GM21737 (cell line): Measurements from ENCODE around the gene ITGB7.

Experiments used
- ATAC-seq: cut with Tn5 transposase; IDR thresholded peaks from one replicate; pipeline ENCODE4 v1.9.1; 2021; ENCODE audit warnings: mild to moderate bottlenecking, moderate library complexity; ENCODE audit not compliant: unreplicated experiment

ITGB7 gene, protein sequence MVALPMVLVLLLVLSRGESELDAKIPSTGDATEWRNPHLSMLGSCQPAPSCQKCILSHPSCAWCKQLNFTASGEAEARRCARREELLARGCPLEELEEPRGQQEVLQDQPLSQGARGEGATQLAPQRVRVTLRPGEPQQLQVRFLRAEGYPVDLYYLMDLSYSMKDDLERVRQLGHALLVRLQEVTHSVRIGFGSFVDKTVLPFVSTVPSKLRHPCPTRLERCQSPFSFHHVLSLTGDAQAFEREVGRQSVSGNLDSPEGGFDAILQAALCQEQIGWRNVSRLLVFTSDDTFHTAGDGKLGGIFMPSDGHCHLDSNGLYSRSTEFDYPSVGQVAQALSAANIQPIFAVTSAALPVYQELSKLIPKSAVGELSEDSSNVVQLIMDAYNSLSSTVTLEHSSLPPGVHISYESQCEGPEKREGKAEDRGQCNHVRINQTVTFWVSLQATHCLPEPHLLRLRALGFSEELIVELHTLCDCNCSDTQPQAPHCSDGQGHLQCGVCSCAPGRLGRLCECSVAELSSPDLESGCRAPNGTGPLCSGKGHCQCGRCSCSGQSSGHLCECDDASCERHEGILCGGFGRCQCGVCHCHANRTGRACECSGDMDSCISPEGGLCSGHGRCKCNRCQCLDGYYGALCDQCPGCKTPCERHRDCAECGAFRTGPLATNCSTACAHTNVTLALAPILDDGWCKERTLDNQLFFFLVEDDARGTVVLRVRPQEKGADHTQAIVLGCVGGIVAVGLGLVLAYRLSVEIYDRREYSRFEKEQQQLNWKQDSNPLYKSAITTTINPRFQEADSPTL

DNA sequence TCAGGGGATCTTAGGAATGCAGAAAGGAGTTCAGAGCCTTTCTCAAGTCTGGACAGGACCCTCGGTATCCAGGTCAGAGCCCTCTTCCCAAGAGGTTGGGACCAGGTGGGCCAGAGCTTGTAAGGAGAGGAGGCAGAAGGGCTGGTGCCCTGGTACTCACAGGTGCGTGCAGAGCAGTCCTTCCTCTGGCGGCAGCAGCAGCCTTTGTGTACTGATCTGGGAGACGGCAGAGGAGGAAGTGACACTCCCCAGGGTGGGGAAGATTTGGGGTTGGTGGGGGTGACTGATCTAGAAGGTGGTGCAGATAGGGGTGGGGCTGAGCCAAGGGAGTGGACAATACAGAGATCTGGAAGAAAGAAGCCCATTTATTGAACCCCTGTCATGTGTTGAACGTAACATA is at the start of gene ITGB7:
Gene ITGB7, minus strand, starts transcription at position 210 of the 400 bp plus-strand sequence. CDS start 6,808 bp downstream, outside the sequence.
- peak; percentile 49 for ATAC-seq

DNA sequence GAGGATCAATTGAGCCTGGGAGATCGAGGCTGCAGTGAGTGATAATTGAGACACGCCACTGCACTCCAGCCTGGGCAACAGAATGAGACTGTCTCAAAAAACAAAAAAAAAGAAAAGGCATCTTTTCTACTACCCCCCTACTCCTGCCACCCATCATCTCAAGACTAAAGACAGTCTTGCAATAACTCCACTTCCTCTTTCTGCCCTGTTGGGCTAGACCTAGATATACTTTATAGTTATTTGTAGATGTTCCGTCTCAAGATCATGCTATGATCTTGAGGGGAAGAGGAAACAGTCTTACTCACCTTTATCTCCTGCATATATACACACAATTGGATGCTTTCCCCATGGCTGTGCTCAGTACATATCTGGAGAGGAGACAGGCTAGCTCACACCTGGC is 48.9 kb upstream of the ITGB7 start:
- no peak for ATAC-seq

DNA sequence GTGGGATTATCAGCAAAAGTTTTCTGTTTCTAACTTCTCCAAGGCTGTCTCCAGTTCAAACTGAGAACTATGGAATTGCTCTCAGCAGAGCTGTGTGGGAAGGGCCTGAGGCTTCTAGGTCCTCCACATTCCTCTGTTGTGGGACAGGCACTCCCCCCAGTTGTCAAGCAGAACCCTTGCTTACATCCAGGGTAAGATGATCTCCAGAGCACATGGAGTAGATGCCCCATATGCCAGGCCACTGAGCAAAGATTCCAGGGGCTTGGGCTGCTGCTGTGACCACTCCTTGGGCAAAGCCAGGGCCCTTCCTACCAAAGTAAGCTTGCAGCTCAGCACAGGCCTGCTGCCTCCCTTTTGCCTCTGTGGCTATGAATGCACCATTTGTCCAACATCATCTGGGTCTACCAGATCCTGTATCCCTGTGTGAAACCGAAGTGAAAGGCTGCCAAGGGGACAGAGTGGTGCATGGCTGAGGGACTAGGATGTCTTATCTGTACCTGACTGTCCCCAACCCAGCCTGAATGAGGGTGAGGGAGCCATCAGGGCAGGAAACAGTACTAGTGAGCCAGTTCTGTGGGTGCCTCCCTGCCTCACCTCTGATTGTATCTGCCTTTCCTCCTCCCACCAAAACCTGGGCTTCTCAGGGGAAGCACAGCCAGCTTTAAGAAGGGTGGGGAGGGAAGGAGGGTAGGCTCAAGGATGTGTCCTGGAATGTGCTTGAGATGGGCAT is 47.9 kb upstream of the ITGB7 start:
- no peak for ATAC-seq

DNA sequence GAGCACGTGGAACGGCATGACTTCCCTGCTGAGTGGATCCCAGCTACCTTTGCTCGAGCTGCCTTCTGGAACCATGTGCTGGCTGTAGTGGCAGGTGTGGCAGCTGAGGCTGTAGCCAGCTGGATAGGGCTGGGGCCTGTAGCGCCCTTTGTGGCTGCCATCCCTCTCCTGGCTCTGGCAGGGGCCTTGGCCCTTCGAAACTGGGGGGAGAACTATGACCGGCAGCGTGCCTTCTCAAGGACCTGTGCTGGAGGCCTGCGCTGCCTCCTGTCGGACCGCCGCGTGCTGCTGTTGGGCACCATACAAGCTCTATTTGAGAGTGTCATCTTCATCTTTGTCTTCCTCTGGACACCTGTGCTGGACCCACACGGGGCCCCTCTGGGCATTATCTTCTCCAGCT is 46.2 kb upstream of the ITGB7 start:
- no peak for ATAC-seq

DNA sequence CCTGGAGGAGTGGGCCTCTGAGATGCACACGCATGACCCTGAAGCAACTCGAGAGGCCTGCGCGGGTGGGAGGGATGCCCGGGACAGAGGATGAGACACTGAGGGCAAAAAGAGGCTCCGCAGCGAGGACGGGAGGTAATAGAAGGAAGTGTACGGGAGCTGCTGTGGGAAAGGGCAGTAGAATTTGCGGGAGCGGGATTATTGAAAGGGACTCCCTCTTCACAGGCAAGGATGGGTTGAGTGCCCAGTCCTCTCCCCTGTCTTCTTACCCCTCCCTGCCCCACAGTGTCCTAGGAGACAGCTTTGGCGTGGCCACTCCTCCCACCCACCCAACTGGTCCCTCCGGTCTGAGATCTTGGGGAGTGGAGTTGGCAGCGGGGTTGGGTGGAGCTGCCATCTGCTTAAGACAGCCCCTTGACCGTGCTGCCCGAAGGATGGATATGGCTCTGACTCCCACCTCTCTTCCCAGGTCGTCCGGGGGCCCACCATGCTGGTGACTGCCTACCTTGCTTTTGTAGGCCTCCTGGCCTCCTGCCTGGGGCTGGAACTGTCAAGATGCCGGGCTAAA is 45.4 kb upstream of the ITGB7 start:
- no peak for ATAC-seq

DNA sequence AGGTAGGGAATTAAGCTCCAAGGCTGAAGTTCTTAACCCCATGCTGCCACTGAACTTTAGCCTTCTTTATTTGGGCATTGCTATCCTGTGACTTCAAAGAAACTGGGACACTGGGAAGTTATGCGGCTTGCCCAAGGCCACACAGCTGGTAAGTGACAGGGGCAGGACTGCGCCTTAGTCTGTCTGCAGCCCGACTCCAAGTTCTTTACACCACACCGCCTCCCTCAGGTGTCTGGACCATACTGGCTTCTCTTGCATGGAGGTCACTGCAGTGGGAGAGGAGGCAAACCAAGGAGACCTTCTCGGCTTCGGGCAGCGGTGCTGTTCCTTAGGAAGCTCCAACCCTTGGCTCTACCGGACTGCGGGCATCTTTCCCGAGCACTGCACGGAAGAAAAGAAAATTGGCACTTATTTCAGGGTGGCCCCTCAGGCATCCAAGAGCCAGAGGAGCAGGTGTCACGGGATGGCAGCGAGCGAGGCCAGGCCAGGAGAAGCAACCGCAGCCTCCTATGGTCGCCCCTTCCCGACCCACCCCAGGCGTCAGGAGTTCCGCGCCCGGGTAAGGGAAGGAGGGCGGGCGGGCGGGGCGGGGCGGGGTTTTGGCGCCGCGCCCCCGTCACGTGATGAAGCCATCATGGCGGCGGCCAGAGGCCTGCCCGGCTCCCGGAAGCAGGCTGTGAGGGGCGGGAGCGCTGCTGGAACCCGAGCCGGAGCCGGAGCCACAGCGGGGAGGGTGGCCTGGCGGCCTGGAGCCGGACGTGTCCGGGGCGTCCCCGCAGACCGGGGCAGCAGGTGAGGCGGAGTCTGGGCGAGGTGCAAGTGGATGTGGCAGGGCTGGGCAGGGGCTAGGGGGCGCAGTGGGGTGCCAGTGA is 44.7 kb upstream of the ITGB7 start:
- ATAC-seq = peak; percentile 68

DNA sequence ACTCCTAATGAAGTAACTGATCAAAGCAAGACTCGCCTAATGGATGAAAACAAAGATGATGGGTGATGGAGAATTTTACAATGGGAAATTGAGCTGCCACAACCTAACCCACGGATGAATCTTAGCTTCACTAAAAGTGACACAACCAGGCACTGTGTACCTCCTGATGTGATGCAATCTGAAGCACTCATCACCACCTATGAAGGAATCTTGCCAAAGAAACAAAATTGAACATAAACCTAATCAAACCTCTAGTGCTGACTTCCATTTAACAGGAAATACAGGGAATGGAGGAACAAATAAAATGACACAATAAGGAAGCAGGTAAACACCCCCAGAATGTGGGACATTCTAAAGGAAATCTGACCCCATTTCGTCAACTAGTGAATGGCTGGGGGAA is 38.2 kb upstream of the ITGB7 start:
- no peak for ATAC-seq

DNA sequence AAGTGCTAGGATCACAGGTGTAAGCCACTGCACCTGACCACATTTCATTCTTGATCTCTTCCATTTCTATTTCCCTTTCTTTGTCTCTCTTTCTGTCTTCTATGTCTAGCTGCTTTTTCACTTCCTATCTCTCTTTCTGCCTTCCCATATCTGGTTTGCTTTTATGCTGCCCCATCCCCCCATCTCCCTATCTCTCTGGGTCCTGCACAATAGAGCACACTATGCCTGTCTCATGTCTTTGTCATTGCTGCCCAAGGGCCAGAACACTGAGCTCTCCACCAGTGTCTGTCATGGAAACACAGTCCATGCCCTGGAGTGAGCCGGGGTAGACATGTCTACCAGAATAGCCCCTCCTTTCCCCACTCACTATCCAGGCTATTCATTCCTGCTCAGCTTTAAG is 37.3 kb upstream of the ITGB7 start:
- ATAC-seq = no peak

DNA sequence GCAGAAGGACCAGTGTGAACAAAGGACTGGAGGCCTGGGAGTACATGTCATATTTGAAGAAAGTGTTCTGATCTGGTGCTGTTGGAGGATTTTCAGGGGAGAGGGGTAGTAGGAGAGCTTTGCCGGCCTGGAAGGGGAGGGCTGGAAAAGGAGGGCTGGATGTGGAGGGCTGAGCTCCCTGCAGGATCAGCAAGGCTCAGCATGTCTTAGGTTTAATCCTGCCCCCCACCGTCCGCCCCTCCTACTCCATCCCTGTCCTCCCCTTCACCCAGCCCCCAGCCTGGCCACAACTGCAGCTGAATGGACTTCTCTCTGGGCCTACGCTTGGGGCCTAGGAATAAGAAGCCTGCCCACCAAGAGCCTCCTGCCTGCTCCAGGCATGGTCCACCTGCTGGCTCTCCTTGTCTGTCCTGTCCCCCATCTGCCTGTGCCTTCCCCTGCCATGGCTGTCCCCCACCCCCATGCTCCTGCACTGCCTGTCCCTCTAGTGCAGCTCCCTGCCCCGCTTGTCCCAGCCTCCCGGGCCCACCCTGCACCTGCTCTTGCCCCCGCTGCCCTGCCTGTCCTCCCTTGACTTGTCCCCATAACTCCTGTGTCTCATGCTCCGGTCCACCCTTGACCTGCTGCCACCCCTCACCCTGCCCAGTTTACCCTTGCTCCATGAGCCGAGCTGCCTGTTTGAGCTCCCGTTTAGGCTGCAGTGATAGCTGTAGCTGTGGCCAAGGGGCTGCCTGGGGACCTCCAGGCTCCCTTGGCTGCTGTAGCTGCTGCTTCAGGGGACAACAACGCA is 34.8 kb upstream of the ITGB7 start:
- no peak for ATAC-seq

DNA sequence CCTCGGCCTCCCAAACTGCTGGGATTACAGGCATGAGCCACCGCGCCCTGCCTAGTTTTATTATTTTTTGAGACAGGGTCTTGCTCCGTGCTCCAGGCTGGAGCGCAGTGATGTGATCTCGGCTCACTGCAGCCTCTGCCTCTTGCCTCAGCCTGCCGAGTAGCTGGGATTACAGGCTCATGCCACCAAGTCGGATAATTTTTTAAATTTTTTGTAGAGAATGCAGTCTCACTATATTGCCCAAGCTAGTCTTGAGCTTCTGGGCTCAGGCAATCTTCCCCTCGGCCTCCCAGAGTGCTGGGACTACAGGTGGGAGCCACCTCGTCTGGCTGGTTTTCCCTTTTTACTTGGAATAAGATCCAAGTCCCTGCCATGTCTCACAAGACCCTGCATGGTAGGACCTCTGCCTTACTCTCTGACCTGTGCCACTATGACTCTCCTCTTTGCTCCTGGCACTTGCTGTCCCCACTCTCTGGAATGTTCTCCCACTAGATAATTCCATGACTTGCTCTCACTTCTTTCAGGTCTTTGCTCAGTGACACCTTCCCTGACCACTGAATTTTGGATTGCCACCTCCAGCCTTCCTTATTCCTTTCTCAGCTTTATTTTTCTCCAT is 32.7 kb upstream of the ITGB7 start:
- no peak for ATAC-seq

DNA sequence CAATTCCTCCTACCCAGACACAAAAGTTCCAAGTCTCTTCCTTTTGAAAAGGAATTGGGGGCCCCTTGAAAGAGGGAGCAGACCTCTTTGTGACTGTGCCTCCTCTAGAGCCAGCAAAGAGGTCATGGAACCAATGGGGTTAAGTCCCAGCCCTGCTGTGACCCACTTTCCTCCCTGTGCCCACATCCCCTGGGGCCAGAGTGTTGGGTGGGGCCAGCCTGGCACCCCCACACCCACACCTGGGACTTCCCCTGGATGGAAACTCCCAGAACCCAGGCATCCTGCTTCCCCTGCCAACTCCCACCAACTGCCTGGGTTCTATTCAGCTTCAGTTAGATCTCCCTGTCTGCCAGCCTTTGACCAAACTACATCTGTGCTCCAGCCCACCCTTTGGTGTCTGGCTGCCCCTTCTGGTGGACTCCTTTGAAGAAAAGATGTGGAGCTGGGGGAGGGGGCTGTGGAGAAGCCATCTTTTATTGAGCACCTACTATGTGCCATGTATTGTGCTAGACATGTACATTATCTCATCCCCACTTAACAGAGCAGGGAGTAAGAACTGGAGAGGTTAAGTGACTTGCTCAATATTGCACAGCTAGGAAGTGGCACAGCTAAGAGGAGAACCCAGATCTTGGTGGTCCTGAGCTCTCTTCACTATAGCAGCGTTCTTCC is 29.5 kb upstream of the ITGB7 start:
- ATAC-seq = no peak

DNA sequence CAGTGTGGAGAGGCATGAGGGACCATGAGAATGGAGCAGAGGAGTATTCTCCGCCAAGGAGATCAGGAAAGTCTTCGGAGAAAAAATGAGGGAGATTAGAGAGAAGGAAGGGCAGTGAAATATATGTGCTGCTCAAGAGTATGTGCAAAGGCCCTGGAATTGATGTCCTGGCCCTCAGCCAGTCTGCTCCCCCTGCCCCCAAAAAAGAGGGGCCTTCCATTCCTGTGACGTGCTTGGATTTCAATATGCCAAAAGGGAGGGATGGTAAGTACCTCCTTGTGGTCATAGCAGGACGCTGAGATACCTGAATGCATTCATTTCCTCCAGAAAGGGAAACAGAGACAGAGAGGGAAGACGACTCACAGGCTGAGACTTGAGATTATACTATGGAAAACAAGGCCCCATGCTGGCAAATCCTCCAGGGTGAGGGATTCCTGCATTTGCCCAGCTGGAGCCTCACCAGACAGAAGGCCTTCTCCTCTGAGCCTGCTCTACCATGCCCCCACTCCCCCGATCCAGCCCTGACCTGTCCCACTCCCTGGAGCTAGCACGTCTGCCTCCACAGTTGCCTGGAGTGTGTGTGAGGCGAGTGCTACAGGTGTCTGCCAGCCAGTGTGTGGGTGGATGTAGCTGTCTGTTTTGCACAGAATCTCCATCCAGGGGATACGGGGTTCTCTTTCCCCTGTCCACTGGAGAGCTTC is 28.8 kb upstream of the ITGB7 start:
- no peak for ATAC-seq

DNA sequence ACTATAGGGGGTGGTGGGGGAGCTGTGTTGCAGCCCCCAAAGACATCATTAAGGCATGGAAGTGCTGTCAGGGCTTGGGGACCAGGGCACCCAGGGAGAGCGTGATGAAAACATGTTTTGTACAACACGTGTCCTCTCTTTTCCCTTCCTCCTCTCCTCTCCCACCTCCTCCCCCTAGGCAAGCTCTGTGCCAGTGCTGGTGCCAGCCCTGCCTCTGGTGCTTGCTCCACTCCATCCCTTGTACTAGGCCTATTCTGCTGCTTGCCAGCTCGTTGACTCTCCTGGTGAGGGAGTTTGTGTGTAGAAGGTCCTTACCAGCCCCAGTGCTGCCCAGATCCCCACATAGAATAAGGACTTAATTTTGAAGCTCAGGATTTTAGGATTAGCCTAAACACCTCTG is 28.1 kb upstream of the ITGB7 start:
- ATAC-seq = no peak

DNA sequence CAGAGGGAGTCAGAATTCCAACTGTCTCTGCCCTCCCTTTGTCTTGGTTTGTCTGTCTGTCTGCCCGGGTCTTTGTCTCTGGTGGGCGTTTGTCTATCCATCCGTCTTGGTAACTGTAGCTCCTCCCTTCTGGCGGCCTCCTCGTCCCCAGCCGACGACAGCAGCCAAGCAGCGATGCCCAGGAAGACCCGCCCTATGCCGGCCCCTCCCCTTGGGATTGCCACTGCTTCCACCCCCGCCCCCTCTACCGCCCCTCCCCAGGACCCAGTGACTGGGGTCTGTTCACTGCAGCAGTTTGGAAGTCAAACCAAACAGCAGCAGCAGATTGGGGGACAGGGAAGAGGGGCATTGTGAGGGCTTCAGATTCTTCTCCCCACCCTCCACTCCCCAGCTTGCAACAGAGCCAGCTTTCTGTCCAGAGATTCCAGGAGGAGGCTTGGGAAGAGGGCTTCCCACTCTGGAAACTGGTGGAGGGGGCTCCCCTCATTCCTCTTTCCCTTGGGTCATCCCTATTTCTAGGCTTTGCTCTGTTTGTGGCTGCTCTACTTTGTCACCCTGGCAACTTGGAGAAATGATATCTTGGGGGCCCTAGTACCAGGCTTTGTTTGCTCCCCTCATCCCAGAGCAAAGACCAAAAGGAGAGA is 27.3 kb upstream of the ITGB7 start:
- no peak for ATAC-seq

DNA sequence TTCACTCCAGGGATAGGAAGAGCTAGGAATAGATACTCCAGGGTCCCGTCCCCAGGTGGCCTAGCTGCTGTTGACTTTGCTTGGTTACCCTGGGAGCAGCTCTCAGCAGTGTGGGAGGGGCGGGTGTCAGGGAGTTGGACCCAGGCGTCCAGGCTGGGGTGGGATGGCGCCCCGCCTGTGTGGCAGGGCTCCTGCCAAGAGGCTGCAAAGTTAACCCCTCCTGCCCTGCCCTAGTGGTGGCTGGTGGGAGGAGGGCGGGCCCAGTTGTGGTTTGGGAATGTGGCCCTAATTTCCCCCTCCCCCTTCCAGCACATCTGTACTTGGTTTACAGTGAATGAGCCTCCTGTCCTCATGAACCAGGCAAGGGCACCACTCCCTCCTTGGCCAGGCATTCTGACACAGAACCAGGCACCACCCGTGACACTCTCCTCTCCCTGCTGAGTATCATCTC is 26.6 kb upstream of the ITGB7 start:
- ATAC-seq = no peak

DNA sequence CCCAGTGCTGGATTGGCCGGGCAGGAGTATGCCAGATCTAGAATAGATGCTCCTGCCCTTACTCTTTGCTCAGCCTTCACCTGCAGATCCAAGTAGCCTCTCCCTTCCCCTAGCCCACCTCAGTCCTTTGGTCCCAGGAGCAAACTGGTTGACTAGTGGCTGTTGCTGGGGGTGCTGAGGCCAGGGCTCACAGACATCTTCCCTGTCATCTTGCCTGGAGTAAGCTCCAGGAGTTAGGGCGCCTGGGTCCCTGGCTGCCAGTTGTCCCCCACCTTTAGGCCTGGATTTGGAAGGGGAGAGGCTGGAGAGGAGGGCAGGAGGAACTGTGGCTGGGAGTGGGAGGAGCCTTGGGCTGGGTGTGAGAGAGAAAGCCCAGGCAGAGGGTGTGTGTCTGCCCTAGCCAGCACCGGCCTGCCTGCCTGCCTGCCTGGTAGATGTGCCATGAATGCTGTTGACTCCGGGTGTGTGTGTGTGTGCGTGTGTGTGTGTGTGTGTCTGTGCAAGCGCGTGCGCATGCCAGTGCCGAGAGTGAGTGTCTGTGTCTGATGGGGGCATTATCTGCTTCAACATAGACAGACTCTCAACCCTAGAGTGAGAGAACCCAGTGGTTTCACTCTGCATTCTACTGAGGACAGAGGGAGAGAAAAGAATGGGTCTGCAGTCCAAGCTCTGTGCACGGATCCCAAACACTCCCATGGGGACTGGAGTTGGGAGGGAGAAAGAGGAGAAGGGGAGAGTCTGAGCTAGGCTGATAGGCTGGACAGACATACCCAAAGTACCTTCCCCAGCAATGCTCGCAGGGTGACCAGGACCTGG is 25.8 kb upstream of the ITGB7 start:
- ATAC-seq = no peak
